ENCODE measurements around the gene SLCO1A2. TPM values are rescaled to one million over a fixed set of nuclear protein-coding genes. Genes with fewer than 3 reads are reported as not detected.

Gene SLCO1A2
- total and polyA plus RNA-seq, 2 of the 13 experiments (the other 11 are each of a cell fraction or from before 2014, with no cell fraction given), result not detected

DNA sequence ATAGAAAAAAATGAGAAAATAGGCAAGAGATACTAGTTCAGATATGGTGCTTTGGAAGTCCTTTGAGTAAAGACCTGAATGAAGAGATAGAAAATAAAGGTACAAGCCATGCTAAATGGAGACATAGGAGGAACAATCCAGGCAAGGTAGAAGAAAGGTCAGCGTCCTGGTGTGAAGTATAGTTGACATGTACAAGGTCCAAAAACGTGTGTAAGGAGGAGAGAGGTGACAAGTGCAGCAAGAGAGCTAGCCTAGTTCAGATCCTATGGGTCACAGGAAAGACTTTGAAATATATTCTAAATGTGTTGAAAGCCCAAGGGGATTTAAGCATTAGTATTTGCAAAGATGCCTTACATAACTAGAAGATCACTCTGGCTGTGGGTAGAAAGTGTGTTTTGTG lies 115.5 kb downstream of the SLCO1A2 start:
- intact Hi-C loops (cut with micrococcal nuclease; ENCODE audit: unreplicated experiment), result no loop called here
- Histone ChIP-seq H3K36me3 (replicated peaks in 1 of 2; ENCODE audit: control insufficient read depth in 1 of 2, insufficient read depth in 2 of 2, low read length in 2 of 2) (no peaks in the 10 kb centered on the region), H3K4me1 (ENCODE audit: insufficient read depth, low read length) (no peaks in the 10 kb centered on the region), H3K9me3 (ENCODE audit: low read length) (peaks cover 18% of the 10 kb centered on the region; the same call in 1 of the 2 replicates), H3K27me3 (ENCODE audit: control insufficient read depth in 1 of 2, insufficient read depth in 2 of 2, low read length in 2 of 2) (no peaks in the 10 kb centered on the region), H3K27ac (ENCODE audit: extremely low read length, insufficient read depth, low read length) (no peak overlapping the region), H3K79me2 (ENCODE audit: insufficient read depth, low read length) (no peaks in the 10 kb centered on the region), H2AFZ (ENCODE audit: low read length) (no peak overlapping the region), H4K20me1 (ENCODE audit: insufficient read depth, low read length) (no peaks in the 10 kb centered on the region), H3K4me2 (ENCODE audit: low read depth, low read length) (no peak overlapping the region), H3K9ac (ENCODE audit: insufficient read depth, low read depth, low read length) (no peak overlapping the region), H3K4me3 (replicated peaks in 1 of 3; ENCODE audit: insufficient read depth in 1 of 3, low read depth in 2 of 3, low read length in 3 of 3) (no peak overlapping the region)
- DNase-seq (ENCODE audit: low spot score) (no peak), ATAC-seq (no peak), FAIRE-seq (no peak)
- ChIA-PET POLR2A (no interaction called here), CTCF (ENCODE audit: low intra/inter-chr PET ratio, low total read pairs) (no interaction called here)
- no TSS peak for BruUV-seq (replicated peaks)
- no peak for TF ChIP-seq AKAP8 (CRISPR knock-in tag; IDR thresholded peaks at IDR 0.05)
- no peak for TF ChIP-seq MED13 (CRISPR knock-in tag; IDR thresholded peaks at IDR 0.05)
- TF ChIP-seq ZNF746 (CRISPR knock-in tag; IDR thresholded peaks at IDR 0.05), result no peak
- no peak for TF ChIP-seq ZNF34 (CRISPR knock-in tag; IDR thresholded peaks at IDR 0.05; ENCODE audit: borderline replicate concordance)
- no peak for TF ChIP-seq NFATC3 (CRISPR knock-in tag; IDR thresholded peaks at IDR 0.05)
- TF ChIP-seq, protein P1, sequence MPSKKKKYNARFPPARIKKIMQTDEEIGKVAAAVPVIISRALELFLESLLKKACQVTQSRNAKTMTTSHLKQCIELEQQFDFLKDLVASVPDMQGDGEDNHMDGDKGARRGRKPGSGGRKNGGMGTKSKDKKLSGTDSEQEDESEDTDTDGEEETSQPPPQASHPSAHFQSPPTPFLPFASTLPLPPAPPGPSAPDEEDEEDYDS (CRISPR knock-in tag; IDR thresholded peaks at IDR 0.05), result no peak
- no peak for TF ChIP-seq JUNB (CRISPR knock-in tag; IDR thresholded peaks at IDR 0.05; ENCODE audit: borderline replicate concordance)
- no peak for TF ChIP-seq ZKSCAN8 (CRISPR knock-in tag; IDR thresholded peaks at IDR 0.05; ENCODE audit: borderline replicate concordance)
- TF ChIP-seq TFDP2 (CRISPR knock-in tag; IDR thresholded peaks at IDR 0.05), result no peak
- no peak for TF ChIP-seq HCFC1 (IDR thresholded peaks at IDR 0.05; ENCODE audit: low read depth, low read length)
- no peak for TF ChIP-seq CREB1 (IDR thresholded peaks at IDR 0.05)
- no peak for TF ChIP-seq CREB1 (CRISPR knock-in tag; IDR thresholded peaks at IDR 0.05)
- TF ChIP-seq TBX3 (IDR thresholded peaks at IDR 0.05; ENCODE audit: borderline replicate concordance), result no peak
- no peak for TF ChIP-seq ZNF501 (CRISPR knock-in tag; IDR thresholded peaks at IDR 0.05)
- TF ChIP-seq ZMAT3 (CRISPR knock-in tag; conservative IDR thresholded peaks at IDR 0.05), result no peak
- no peak for TF ChIP-seq SOX6 (IDR thresholded peaks at IDR 0.05)
- no peak for TF ChIP-seq SOX6 (CRISPR knock-in tag; IDR thresholded peaks at IDR 0.05)
- no peak for TF ChIP-seq PRDM4 (CRISPR knock-in tag; IDR thresholded peaks at IDR 0.05; ENCODE audit: borderline replicate concordance)
- TF ChIP-seq, protein P2, sequence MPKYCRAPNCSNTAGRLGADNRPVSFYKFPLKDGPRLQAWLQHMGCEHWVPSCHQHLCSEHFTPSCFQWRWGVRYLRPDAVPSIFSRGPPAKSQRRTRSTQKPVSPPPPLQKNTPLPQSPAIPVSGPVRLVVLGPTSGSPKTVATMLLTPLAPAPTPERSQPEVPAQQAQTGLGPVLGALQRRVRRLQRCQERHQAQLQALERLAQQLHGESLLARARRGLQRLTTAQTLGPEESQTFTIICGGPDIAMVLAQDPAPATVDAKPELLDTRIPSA (CRISPR knock-in tag; IDR thresholded peaks at IDR 0.05; ENCODE audit: borderline replicate concordance), result no peak
- 2% methylated on average over 2 of the region's 2 CpGs for whole genome bisulfite sequencing (ENCODE audit: low lambda C conversion rate)
- in situ Hi-C loops (cut with HindIII; ENCODE audit: extremely low pct_ligation_motif_present, low pct_unique_long_range_greater_than_20kb), result no loop called here
